MCF 10A (cell line): ENCODE results near the gene NRDE2. TPM values are rescaled to one million over a fixed set of nuclear protein-coding genes. Genes with fewer than 3 reads are reported as not detected.
"Not testable (repeated sequence)": the region's sequence is repeated elsewhere in the genome, so short reads cannot be mapped to it uniquely, and the experiment has no call there.

Source experiments
- BruUV-seq: library from RNA; stranded (reverse); fragments of 400-500 nt; replicated peaks from 2 replicates; lab custom pipeline; 2021; lab: Mats Ljungman, UMichigan
- CTCF ChIA-PET: fragments of 300-600 bp; sonication (Branson Sonifier 250); formaldehyde crosslinking; extraction: SDS; loops from one replicate; lab custom pipeline; 2021; ENCODE audit warnings: antibody characterized with exemption, inconsistent platforms; lab: Yijun Ruan, JAX
- POLR2A ChIA-PET: fragments of 300-600, 350-650 bp; sonication (Branson Sonifier 250); formaldehyde crosslinking; extraction: SDS; loops from one replicate; lab custom pipeline; 2020; ENCODE audit warnings: antibody characterized with exemption, inconsistent platforms; lab: Yijun Ruan, JAX
- DNase-seq: peaks from one replicate; pipeline ENCODE4 v3.0.0-alpha.2; 2018; ENCODE audit not compliant: unreplicated experiment
- H3K27ac Mint-ChIP-seq: one replicate; pipeline ENCODE4 v1.8.0; 2022; ENCODE audit warnings: mild to moderate bottlenecking, low read depth, mixed read lengths; ENCODE audit not compliant: unreplicated experiment
- H3K27me3 Mint-ChIP-seq: one replicate; pipeline ENCODE4 v1.8.0; 2022; ENCODE audit warnings: mixed read lengths; ENCODE audit not compliant: insufficient read depth, unreplicated experiment
- H3K36me3 Mint-ChIP-seq: one replicate; pipeline ENCODE4 v1.8.0; 2022; ENCODE audit warnings: mild to moderate bottlenecking, moderate library complexity, mixed read lengths; ENCODE audit not compliant: insufficient read depth, unreplicated experiment
- H3K4me1 Mint-ChIP-seq: one replicate; pipeline ENCODE4 v1.8.0; 2022; ENCODE audit warnings: mixed read lengths; ENCODE audit not compliant: insufficient read depth, unreplicated experiment
- H3K4me3 Mint-ChIP-seq: one replicate; pipeline ENCODE4 v1.8.0; 2022; ENCODE audit warnings: mild to moderate bottlenecking, moderate library complexity, mixed read lengths; ENCODE audit not compliant: unreplicated experiment
- H3K9me3 Mint-ChIP-seq: one replicate; pipeline ENCODE4 v1.8.0; 2022; ENCODE audit warnings: mixed read lengths; ENCODE audit not compliant: unreplicated experiment
- CTCF ChIP-seq: fragments of 200-600 bp; IDR thresholded peaks from one replicate; pipeline ENCODE4 v1.8.0; 2022; ENCODE audit warnings: antibody characterized with exemption, mild to moderate bottlenecking; ENCODE audit not compliant: unreplicated experiment
- intact Hi-C: fragments of 100-400 bp; cut with micrococcal nuclease; formaldehyde crosslinking; loops from 2 replicates; pipeline ENCODE4 v1.14.1; 2022
- total RNA-seq: library from RNA; stranded (reverse); gene quantifications from 2 replicates; pipeline ENCODE4 v1.2.3, GENCODE V29; 2022

The NRDE2 gene
- total RNA-seq, 1 experiment from 2014 or later, result 16.5 TPM

GRCh38 chr14:90246936-90247335 is 84.8 kb downstream of the NRDE2 start:
- no peak for TF ChIP-seq CTCF
- ChIA-PET CTCF (interaction anchor here (0.6 to 1.7 kb wide), 3 partner anchors 11 to 170 kb away, joined by 3 to 6 read pairs (median 4); no protein-coding TSS in a partner anchor), POLR2A (interaction anchor here (0.6 kb wide), 1 partner anchor 1658 kb away, joined by 4 read pairs; no protein-coding TSS in a partner anchor)
- Mint-ChIP-seq H3K9me3 (no peaks in the 10 kb centered on the region), H3K4me3 (no peak overlapping the region), H3K36me3 (no peaks in the 10 kb centered on the region), H3K27me3 (no peaks in the 10 kb centered on the region), H3K4me1 (no peaks in the 10 kb centered on the region), H3K27ac (no peak overlapping the region)
- intact Hi-C loops, result no loop called here
- DNase-seq, result no peak
- no TSS peak for BruUV-seq

- CTCF ChIA-PET, result no interaction called here
Observed at GRCh38 chr14:90242444-90242843, 89.3 kb downstream of the NRDE2 start.

GRCh38 chr14:90239139-90239538 is 92.6 kb downstream of the NRDE2 start:
- ChIA-PET POLR2A (no interaction called here), CTCF (interaction anchor here (0.6 to 8.0 kb wide), 2 partner anchors 265 to 550 kb away, joined by 3 to 291 read pairs; no protein-coding TSS in a partner anchor)
- no peak for TF ChIP-seq CTCF
- intact Hi-C loops, result loop anchor here (10.0 kb wide), 1 partner anchor 124 kb away; no protein-coding TSS in a partner anchor
- H3K9me3 Mint-ChIP-seq, result peaks cover 17% of the 10 kb centered on the region
- no peaks in the 10 kb centered on the region for H3K36me3 Mint-ChIP-seq
- no peak overlapping the region for H3K4me3 Mint-ChIP-seq
- BruUV-seq, result no TSS peak
- DNase-seq, result peak; percentile 5
- no peak overlapping the region for H3K27ac Mint-ChIP-seq
- no peaks in the 10 kb centered on the region for H3K4me1 Mint-ChIP-seq
- no peaks in the 10 kb centered on the region for H3K27me3 Mint-ChIP-seq

More at GRCh38 chr14:90242444-90242843, 89.3 kb downstream of the NRDE2 start:
- Mint-ChIP-seq H3K4me3 (no peak overlapping the region), H3K27me3 (no peaks in the 10 kb centered on the region), H3K4me1 (no peaks in the 10 kb centered on the region), H3K9me3 (peaks cover 13% of the 10 kb centered on the region), H3K36me3 (no peaks in the 10 kb centered on the region), H3K27ac (no peak overlapping the region)
- intact Hi-C loops, result no loop called here
- no peak for DNase-seq
- BruUV-seq, result no TSS peak
- POLR2A ChIA-PET, result no interaction called here
- no peak for TF ChIP-seq CTCF

- no TSS peak for BruUV-seq
- peak; percentile 95 for TF ChIP-seq CTCF
- CTCF ChIA-PET, result interaction anchor here (0.6 to 8.0 kb wide), 44 partner anchors 8 to 1126 kb away, joined by 3 to 291 read pairs (median 4); partner anchors contain the start of gene PSMC1
- Mint-ChIP-seq H3K36me3 (no peaks in the 10 kb centered on the region), H3K4me3 (no peak overlapping the region), H3K27ac (no peak overlapping the region), H3K4me1 (no peaks in the 10 kb centered on the region), H3K9me3 (peaks cover 10% of the 10 kb centered on the region), H3K27me3 (no peaks in the 10 kb centered on the region)
- intact Hi-C loops, result loop anchor here (1.0 to 10.0 kb wide), 4 partner anchors 121 to 296 kb away; no protein-coding TSS in a partner anchor
- POLR2A ChIA-PET, result interaction anchor here (0.7 to 2.1 kb wide), 3 partner anchors 226 to 1072 kb away, joined by 3 to 8 read pairs (median 3); no protein-coding TSS in a partner anchor
- peak; percentile 69 for DNase-seq
Observed at GRCh38 chr14:90235179-90235976, 96.4 kb downstream of the NRDE2 start.

GRCh38 chr14:90229942-90230341 is 101.8 kb downstream of the NRDE2 start:
- intact Hi-C loops, result loop anchor here (10.0 kb wide), 1 partner anchor 115 kb away; no protein-coding TSS in a partner anchor
- POLR2A ChIA-PET, H3K36me3 Mint-ChIP-seq, H3K9me3 Mint-ChIP-seq, H3K27ac Mint-ChIP-seq, BruUV-seq, H3K4me3 Mint-ChIP-seq, H3K4me1 Mint-ChIP-seq, DNase-seq: not testable (repeated sequence)
- CTCF ChIA-PET, result interaction anchor here (0.8 kb wide), 1 partner anchor 35 kb away, joined by 3 read pairs; no protein-coding TSS in a partner anchor
- H3K27me3 Mint-ChIP-seq, result peaks cover 24% of the 10 kb centered on the region
